ENCODE results near the gene SUPT3H. TPM values are rescaled to one million over a fixed set of nuclear protein-coding genes. Genes with fewer than 3 reads are reported as not detected.

Gene SUPT3H
- polyA plus RNA-seq, 1 experiment = 8.7 TPM

GRCh38 chr6:45378334-45378926 lies 696 bp upstream of the SUPT3H start:
- TF ChIP-seq CTCF (IDR thresholded peaks at IDR 0.05; ENCODE audit: low read depth, low read length) = no peak
- peak; percentile 23 for DNase-seq (ENCODE audit: low read depth, low spot score)

GRCh38 chr6:45377043-45377553 lies 636 bp downstream of the SUPT3H start:
- peak overlapping the region; percentile 79 for H3K27ac ChIP-seq (ENCODE audit: low read depth, low read length)
- CTCF ChIA-PET = interaction anchor here (0.9 to 2.1 kb wide), 4 partner anchors 337 to 901 kb away, joined by 3 to 12 read pairs (median 7); no protein-coding TSS in a partner anchor
- peak overlapping the region; percentile 78 for H3K4me3 ChIP-seq (ENCODE audit: low read depth, low read length)
- POLR2A ChIA-PET = interaction anchor here (0.9 to 1.2 kb wide), 2 partner anchors 45 to 69 kb away, joined by 4 read pairs; no protein-coding TSS in a partner anchor
- TF ChIP-seq CTCF (IDR thresholded peaks at IDR 0.05; ENCODE audit: low read depth, low read length) = no peak
- no peaks in the 10 kb centered on the region for H3K27me3 ChIP-seq (ENCODE audit: control insufficient read depth, insufficient read depth, low read length)
- no peaks in the 10 kb centered on the region for H3K9me3 ChIP-seq (ENCODE audit: control insufficient read depth, insufficient read depth, low read length)
- no peak for DNase-seq (ENCODE audit: low read depth, low spot score)

More at GRCh38 chr6:45378334-45378926, 696 bp upstream of the SUPT3H start:
- Histone ChIP-seq H3K27me3 (ENCODE audit: control insufficient read depth, insufficient read depth, low read length) (no peaks in the 10 kb centered on the region), H3K4me3 (ENCODE audit: low read depth, low read length) (peak overlapping the region; percentile 78), H3K27ac (ENCODE audit: low read depth, low read length) (peak overlapping the region; percentile 95), H3K9me3 (ENCODE audit: control insufficient read depth, insufficient read depth, low read length) (no peaks in the 10 kb centered on the region)
- POLR2A ChIA-PET = interaction anchor here (0.6 to 1.3 kb wide), 7 partner anchors 9 to 903 kb away, joined by 3 to 5 read pairs (median 4); no protein-coding TSS in a partner anchor
- CTCF ChIA-PET = interaction anchor here (0.6 to 2.1 kb wide), 5 partner anchors 336 to 899 kb away, joined by 3 to 12 read pairs (median 8); no protein-coding TSS in a partner anchor

GRCh38 chr6:45376310-45377042 lies 1.3 kb downstream of the SUPT3H start:
- POLR2A ChIA-PET = no interaction called here
- H3K4me3 ChIP-seq (ENCODE audit: low read depth, low read length) = peak overlapping the region; percentile 78
- H3K27ac ChIP-seq (ENCODE audit: low read depth, low read length) = no peak overlapping the region
- CTCF ChIA-PET = interaction anchor here (0.9 to 2.1 kb wide), 5 partner anchors 338 to 901 kb away, joined by 3 to 12 read pairs (median 5); no protein-coding TSS in a partner anchor
- no peak for DNase-seq (ENCODE audit: low read depth, low spot score)
- no peak for TF ChIP-seq CTCF (IDR thresholded peaks at IDR 0.05; ENCODE audit: low read depth, low read length)
- H3K9me3 ChIP-seq (ENCODE audit: control insufficient read depth, insufficient read depth, low read length) = no peaks in the 10 kb centered on the region
- no peaks in the 10 kb centered on the region for H3K27me3 ChIP-seq (ENCODE audit: control insufficient read depth, insufficient read depth, low read length)

GRCh38 chr6:45375449-45375848 lies 2.3 kb downstream of the SUPT3H start:
- CTCF ChIA-PET = interaction anchor here (0.6 to 1.3 kb wide), 4 partner anchors 339 to 900 kb away, joined by 3 to 14 read pairs (median 4); no protein-coding TSS in a partner anchor
- POLR2A ChIA-PET = no interaction called here
- H3K27ac ChIP-seq (ENCODE audit: low read depth, low read length) = no peak overlapping the region
- no peak for TF ChIP-seq CTCF (IDR thresholded peaks at IDR 0.05; ENCODE audit: low read depth, low read length)
- no peak for DNase-seq (ENCODE audit: low read depth, low spot score)
- H3K4me3 ChIP-seq (ENCODE audit: low read depth, low read length) = no peak overlapping the region
- no peaks in the 10 kb centered on the region for H3K27me3 ChIP-seq (ENCODE audit: control insufficient read depth, insufficient read depth, low read length)
- no peaks in the 10 kb centered on the region for H3K9me3 ChIP-seq (ENCODE audit: control insufficient read depth, insufficient read depth, low read length)

Measured in AG04450 (cell line).